Endothelial cell (in vitro differentiated cells): ENCODE data around the gene ALKAL2. TPM values are rescaled to one million over a fixed set of nuclear protein-coding genes. Genes with fewer than 3 reads are reported as not detected.

Experiments
- DNase-seq: peaks from one replicate; pipeline ENCODE4 v3.0.0; 2021; ENCODE audit warnings: low spot score
- H3K27ac Mint-ChIP-seq: one replicate; pipeline ENCODE4 v1.8.0; 2021; ENCODE audit warnings: mixed read lengths, inconsistent platforms; ENCODE audit not compliant: unreplicated experiment
- H3K27me3 Mint-ChIP-seq: one replicate; pipeline ENCODE4 v1.8.0; 2021; ENCODE audit warnings: mild to moderate bottlenecking, moderate library complexity, mixed read lengths, inconsistent platforms; ENCODE audit not compliant: unreplicated experiment
- H3K36me3 Mint-ChIP-seq: one replicate; pipeline ENCODE4 v1.8.0; 2021; ENCODE audit warnings: mild to moderate bottlenecking, low read depth, mixed read lengths, inconsistent platforms; ENCODE audit not compliant: unreplicated experiment
- H3K4me1 Mint-ChIP-seq: one replicate; pipeline ENCODE4 v1.8.0; 2021; ENCODE audit warnings: mild to moderate bottlenecking, mixed read lengths, inconsistent platforms; ENCODE audit not compliant: unreplicated experiment
- H3K4me3 Mint-ChIP-seq: one replicate; pipeline ENCODE4 v1.8.0; 2021; ENCODE audit warnings: mild to moderate bottlenecking, mixed read lengths, inconsistent platforms; ENCODE audit not compliant: unreplicated experiment
- H3K9me3 Mint-ChIP-seq: one replicate; pipeline ENCODE4 v1.8.0; 2021; ENCODE audit warnings: mixed read lengths, inconsistent platforms; ENCODE audit not compliant: unreplicated experiment
- total RNA-seq: library from RNA; stranded (reverse); fragmentation: NEBNext Ultra II Directional; extraction: Animal tissue kit (Norgen Biotek cat#: 25700); gene quantifications from one replicate; pipeline ENCODE4 v1.2.1, GENCODE V29; 2021; ENCODE audit not compliant: unreplicated experiment
- TF ChIP-seq, protein P1 (sequence below): fragments of 200-600 bp; sonication (generic); IDR thresholded peaks from one replicate; pipeline ENCODE4 v1.5.0; 2021; ENCODE audit warnings: antibody characterized with exemption; ENCODE audit not compliant: unreplicated experiment

Gene ALKAL2
- total RNA-seq, 1 donor from 2014 or later, result 3.2 TPM

DNA sequence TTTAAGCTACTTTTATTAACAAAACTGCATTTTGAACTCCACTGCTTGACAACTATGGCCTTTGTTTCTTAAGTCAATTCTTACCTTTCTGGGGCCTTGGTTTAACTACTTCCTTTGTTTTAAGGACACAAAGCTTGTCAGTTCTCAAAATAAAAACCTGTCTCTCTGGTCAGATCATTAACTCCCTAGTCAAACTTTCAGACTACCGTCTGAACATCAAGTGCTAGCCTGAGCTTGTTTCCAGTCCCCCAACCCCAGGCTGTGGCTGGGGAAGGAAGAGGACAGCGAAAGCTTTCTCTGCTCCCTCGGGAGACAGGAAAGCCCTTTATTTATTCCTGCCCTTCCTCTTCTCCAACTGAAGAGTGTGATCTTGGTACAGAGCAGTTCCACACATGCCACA is 25.8 kb downstream of the ALKAL2 start:
- TF ChIP-seq, protein P1, sequence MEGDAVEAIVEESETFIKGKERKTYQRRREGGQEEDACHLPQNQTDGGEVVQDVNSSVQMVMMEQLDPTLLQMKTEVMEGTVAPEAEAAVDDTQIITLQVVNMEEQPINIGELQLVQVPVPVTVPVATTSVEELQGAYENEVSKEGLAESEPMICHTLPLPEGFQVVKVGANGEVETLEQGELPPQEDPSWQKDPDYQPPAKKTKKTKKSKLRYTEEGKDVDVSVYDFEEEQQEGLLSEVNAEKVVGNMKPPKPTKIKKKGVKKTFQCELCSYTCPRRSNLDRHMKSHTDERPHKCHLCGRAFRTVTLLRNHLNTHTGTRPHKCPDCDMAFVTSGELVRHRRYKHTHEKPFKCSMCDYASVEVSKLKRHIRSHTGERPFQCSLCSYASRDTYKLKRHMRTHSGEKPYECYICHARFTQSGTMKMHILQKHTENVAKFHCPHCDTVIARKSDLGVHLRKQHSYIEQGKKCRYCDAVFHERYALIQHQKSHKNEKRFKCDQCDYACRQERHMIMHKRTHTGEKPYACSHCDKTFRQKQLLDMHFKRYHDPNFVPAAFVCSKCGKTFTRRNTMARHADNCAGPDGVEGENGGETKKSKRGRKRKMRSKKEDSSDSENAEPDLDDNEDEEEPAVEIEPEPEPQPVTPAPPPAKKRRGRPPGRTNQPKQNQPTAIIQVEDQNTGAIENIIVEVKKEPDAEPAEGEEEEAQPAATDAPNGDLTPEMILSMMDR, result no peak
- DNase-seq, result no peak
- H3K36me3 Mint-ChIP-seq, result no peaks in the 10 kb centered on the region
- peak overlapping the region; percentile 87 for H3K4me3 Mint-ChIP-seq
- peak overlapping the region; percentile 90 for H3K27ac Mint-ChIP-seq
- peaks cover 9% of the 10 kb centered on the region for H3K27me3 Mint-ChIP-seq
- H3K9me3 Mint-ChIP-seq, result no peaks in the 10 kb centered on the region
- peaks cover 21% of the 10 kb centered on the region for H3K4me1 Mint-ChIP-seq

DNA sequence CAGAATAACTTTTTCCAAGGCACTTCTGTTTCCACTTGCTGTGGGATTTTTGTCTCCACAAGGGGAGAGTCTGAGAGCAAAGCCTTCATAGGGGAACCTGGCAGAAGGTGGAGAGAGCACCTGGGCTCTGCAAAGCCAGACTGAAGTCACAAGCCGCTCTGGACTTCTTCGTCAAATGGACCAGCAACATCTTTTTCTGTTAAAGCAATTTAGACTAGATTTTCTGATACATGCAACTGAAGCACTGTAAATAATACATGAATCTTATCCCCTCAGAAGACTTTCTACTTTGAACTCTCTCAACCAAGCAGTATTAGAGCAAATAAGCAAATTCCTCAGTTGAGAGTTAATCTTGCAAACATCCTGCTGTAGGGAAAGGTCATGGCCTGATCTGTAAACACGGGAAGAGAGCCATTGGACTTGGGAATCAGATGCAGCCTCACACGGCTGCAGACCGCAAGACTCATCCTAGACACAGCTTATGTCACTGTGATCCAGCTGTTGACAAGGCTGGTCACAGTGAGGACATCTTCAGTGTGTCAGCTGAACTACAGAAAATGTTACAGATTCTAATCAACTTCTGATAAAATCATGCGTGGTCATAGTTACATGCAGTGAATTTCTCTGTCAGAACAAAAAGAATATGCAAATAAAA is 27.3 kb downstream of the ALKAL2 start:
- Mint-ChIP-seq H3K9me3 (no peaks in the 10 kb centered on the region), H3K27me3 (peaks cover 7% of the 10 kb centered on the region), H3K4me3 (no peak overlapping the region), H3K36me3 (no peaks in the 10 kb centered on the region), H3K4me1 (peaks cover 19% of the 10 kb centered on the region), H3K27ac (no peak overlapping the region)
- TF ChIP-seq, protein P1, result no peak
- no peak for DNase-seq

- TF ChIP-seq, protein P1, result no peak
- H3K4me1 Mint-ChIP-seq, result peaks cover 18% of the 10 kb centered on the region
- H3K4me3 Mint-ChIP-seq, result no peak overlapping the region
- no peaks in the 10 kb centered on the region for H3K9me3 Mint-ChIP-seq
- no peaks in the 10 kb centered on the region for H3K36me3 Mint-ChIP-seq
- H3K27me3 Mint-ChIP-seq, result peaks cover 4% of the 10 kb centered on the region
- no peak for DNase-seq
- H3K27ac Mint-ChIP-seq, result no peak overlapping the region
Observed at GRCh38 chr2:259789-260331, 28.0 kb downstream of the ALKAL2 start.

DNA sequence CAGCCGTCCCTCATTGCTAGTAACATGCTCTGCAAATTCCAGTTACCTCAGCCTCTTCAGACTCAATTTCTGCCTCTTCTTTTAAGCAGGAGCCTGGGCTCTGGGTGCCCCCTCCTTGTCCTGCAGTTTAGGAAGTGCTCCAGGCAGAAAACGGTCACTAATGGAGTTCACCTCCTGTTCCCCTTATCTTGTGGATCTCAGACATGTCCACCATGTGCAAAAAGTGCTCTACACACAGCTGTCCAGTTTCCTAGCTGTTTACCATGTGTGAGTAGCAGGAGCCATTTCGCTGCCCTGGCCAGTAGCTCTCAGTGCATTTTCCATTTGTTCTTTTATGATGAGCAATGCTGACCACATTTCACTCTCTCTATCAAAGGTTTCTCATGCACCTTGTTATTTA is 29.0 kb downstream of the ALKAL2 start:
- H3K4me1 Mint-ChIP-seq, result peaks cover 22% of the 10 kb centered on the region
- H3K27ac Mint-ChIP-seq, result no peak overlapping the region
- peaks cover 4% of the 10 kb centered on the region for H3K27me3 Mint-ChIP-seq
- no peaks in the 10 kb centered on the region for H3K36me3 Mint-ChIP-seq
- TF ChIP-seq, protein P1, result no peak
- no peak overlapping the region for H3K4me3 Mint-ChIP-seq
- no peak for DNase-seq
- no peaks in the 10 kb centered on the region for H3K9me3 Mint-ChIP-seq

- DNase-seq, result no peak
- H3K36me3 Mint-ChIP-seq, result no peaks in the 10 kb centered on the region
- H3K4me3 Mint-ChIP-seq, result no peak overlapping the region
- TF ChIP-seq, protein P1, result no peak
- peaks cover 19% of the 10 kb centered on the region for H3K4me1 Mint-ChIP-seq
- H3K9me3 Mint-ChIP-seq, result no peaks in the 10 kb centered on the region
- no peak overlapping the region for H3K27ac Mint-ChIP-seq
- peaks cover 3% of the 10 kb centered on the region for H3K27me3 Mint-ChIP-seq
Observed at GRCh38 chr2:257842-258241, 30.0 kb downstream of the ALKAL2 start.
